WTC11 (cell line): ENCODE data around the gene KIAA1755. TPM values are rescaled to one million over a fixed set of nuclear protein-coding genes. Genes with fewer than 3 reads are reported as not detected.

Experiments used
- ATAC-seq: fragments of 200-7000 bp; cut with Tn5 transposase; 2 replicates; pipeline ENCODE4 v1.10.0; 2021; ENCODE audit warnings: mild to moderate bottlenecking, moderate library complexity
- CTCF ChIA-PET: fragments of 300-600 bp; sonication (Branson Sonifier 250); formaldehyde crosslinking; loops from one replicate; lab custom pipeline; 2021; ENCODE audit warnings: antibody characterized with exemption; lab: Charles Lee
- POLR2A ChIA-PET: fragments of 350-600 bp; sonication (Branson Sonifier 250); formaldehyde crosslinking; loops from one replicate; lab custom pipeline; 2021; ENCODE audit warnings: antibody characterized with exemption; lab: Charles Lee
- DNase-seq: peaks from one replicate; pipeline ENCODE4 v3.0.0; 2021; ENCODE audit warnings: low spot score
- H3K27ac Mint-ChIP-seq: 2 replicates; pipeline ENCODE4 v1.8.0; 2021; ENCODE audit warnings: mixed read lengths
- H3K27me3 Mint-ChIP-seq: 2 replicates; pipeline ENCODE4 v1.8.0; 2021; ENCODE audit warnings: low read depth, mild to moderate bottlenecking, moderate library complexity, mixed read lengths
- H3K36me3 Mint-ChIP-seq: 2 replicates; pipeline ENCODE4 v1.8.0; 2021; ENCODE audit warnings: mixed read lengths
- H3K4me1 Mint-ChIP-seq: 2 replicates; pipeline ENCODE4 v1.8.0; 2022; ENCODE audit warnings: mixed read lengths
- H3K4me3 Mint-ChIP-seq: 2 replicates; pipeline ENCODE4 v1.8.0; 2021; ENCODE audit warnings: mild to moderate bottlenecking, moderate library complexity, mixed read lengths
- H3K9me3 Mint-ChIP-seq: 2 replicates; pipeline ENCODE4 v1.8.0; 2021; ENCODE audit warnings: mixed read lengths
- ERG ChIP-seq: fragments of 250-450 bp; sonication (Bioruptor Pico); IDR thresholded peaks from 2 replicates; pipeline ENCODE4 v1.8.0; 2021; ENCODE audit warnings: mild to moderate bottlenecking
- IRF2 ChIP-seq: sonication (generic); formaldehyde crosslinking; IDR thresholded peaks from 2 replicates; pipeline ENCODE4 v1.8.0; 2022; ENCODE audit warnings: low read depth, missing genetic modification reagents, borderline replicate concordance
- RORB ChIP-seq: fragments of 250-450 bp; sonication (Bioruptor Pico); IDR thresholded peaks from 2 replicates; pipeline ENCODE4 v1.9.0; 2021; ENCODE audit warnings: mild to moderate bottlenecking
- SMAD3 ChIP-seq: sonication (generic); formaldehyde crosslinking; IDR thresholded peaks from 2 replicates; pipeline ENCODE4 v1.8.0; 2022; ENCODE audit warnings: missing genetic modification reagents, mild to moderate bottlenecking, borderline replicate concordance
- STAT6 ChIP-seq: sonication (generic); formaldehyde crosslinking; conservative IDR thresholded peaks from 2 replicates; pipeline ENCODE4 v1.8.1; 2023; ENCODE audit warnings: mild to moderate bottlenecking, low read depth, missing genetic modification reagents, moderate library complexity
- ZBTB21 ChIP-seq: sonication (generic); formaldehyde crosslinking; IDR thresholded peaks from 2 replicates; pipeline ENCODE4 v1.8.1; 2023; ENCODE audit warnings: mild to moderate bottlenecking, missing genetic modification reagents, borderline replicate concordance
- ZNF121 ChIP-seq: sonication (generic); formaldehyde crosslinking; IDR thresholded peaks from 2 replicates; pipeline ENCODE4 v1.8.0; 2023; ENCODE audit warnings: missing genetic modification reagents
- ZNF416 ChIP-seq: fragments of 250-450 bp; sonication (Bioruptor Pico); IDR thresholded peaks from 2 replicates; pipeline ENCODE4 v1.9.0; 2021; ENCODE audit warnings: mild to moderate bottlenecking, inconsistent platforms
- total RNA-seq: library from RNA; stranded (reverse); gene quantifications from 3 replicates; pipeline ENCODE4 v1.2.3, GENCODE V29; 2021
- TF ChIP-seq, protein P1 (sequence below): sonication (generic); formaldehyde crosslinking; IDR thresholded peaks from 2 replicates; pipeline ENCODE4 v1.8.0; 2022; ENCODE audit warnings: mild to moderate bottlenecking, missing genetic modification reagents
- TF ChIP-seq, protein P2 (sequence below): fragments of 250-450 bp; sonication (Bioruptor Pico); IDR thresholded peaks from 2 replicates; pipeline ENCODE4 v1.9.0; 2021; ENCODE audit warnings: mild to moderate bottlenecking
- TF ChIP-seq, protein P3 (sequence below): sonication (generic); formaldehyde crosslinking; IDR thresholded peaks from 2 replicates; pipeline ENCODE4 v1.8.0; 2023; ENCODE audit warnings: missing genetic modification reagents
- TF ChIP-seq, protein P4 (sequence below): fragments of 250-450 bp; sonication (Bioruptor Pico); IDR thresholded peaks from 2 replicates; pipeline ENCODE4 v1.9.0; 2021; ENCODE audit warnings: mild to moderate bottlenecking
- TF ChIP-seq, protein P5 (sequence below): fragments of 250-450 bp; sonication (Bioruptor Pico); IDR thresholded peaks from 2 replicates; pipeline ENCODE4 v1.9.0; 2021; ENCODE audit warnings: mild to moderate bottlenecking, borderline replicate concordance
- TF ChIP-seq, protein P6 (sequence below): sonication (generic); formaldehyde crosslinking; IDR thresholded peaks from 2 replicates; pipeline ENCODE4 v1.8.0; 2022; ENCODE audit warnings: mild to moderate bottlenecking, missing genetic modification reagents

The KIAA1755 gene
- total RNA-seq, 1 experiment from 2014 or later = 0.50 TPM

DNA sequence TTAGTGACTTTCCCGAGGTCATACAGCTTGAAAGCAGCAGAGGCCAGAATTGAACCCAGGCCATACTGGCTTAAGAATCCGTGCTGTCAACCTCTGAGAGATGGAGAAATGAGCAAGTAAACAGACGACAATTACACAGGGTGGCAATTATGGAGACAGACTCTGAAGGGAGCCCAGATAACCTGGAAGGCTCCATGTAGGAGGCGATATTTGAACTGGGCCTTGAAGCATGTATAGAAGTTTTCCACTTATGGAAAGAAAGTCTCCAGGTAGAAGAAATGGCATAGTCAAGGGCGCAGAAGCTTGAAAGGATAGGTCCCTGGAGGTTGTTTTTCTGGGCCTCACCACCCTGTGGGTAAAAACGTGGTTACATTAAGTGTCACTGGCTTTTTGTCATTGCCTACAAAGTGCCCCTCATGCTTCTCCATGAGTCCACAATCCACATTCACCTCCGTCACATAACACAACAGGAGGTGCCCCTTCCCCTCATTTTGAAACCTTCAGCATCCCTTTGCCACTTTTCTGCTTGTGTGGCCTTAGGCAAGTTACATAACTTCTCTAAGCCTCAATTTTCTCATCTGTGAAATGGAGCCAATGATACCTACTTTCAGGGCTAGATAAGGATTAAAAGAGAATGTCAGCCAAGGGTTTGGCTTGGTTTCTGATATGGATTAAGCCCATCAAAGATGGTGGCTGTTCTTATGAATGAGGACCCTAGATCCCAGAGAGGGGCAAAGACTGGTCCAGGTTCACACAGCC lies 37.6 kb upstream of the KIAA1755 start:
- DNase-seq (no peak), ATAC-seq (no peak)
- no peaks in the 10 kb centered on the region for H3K9me3 Mint-ChIP-seq
- CTCF ChIA-PET = interaction anchor here (0.7 to 2.8 kb wide), 2 partner anchors 24 to 40 kb away, joined by 3 to 13 read pairs (median 6); no protein-coding TSS in a partner anchor
- H3K4me3 Mint-ChIP-seq = no peak overlapping the region
- H3K36me3 Mint-ChIP-seq = no peaks in the 10 kb centered on the region
- H3K4me1 Mint-ChIP-seq = peaks cover 19% of the 10 kb centered on the region
- no peaks in the 10 kb centered on the region for H3K27me3 Mint-ChIP-seq
- TF ChIP-seq, protein P1, sequence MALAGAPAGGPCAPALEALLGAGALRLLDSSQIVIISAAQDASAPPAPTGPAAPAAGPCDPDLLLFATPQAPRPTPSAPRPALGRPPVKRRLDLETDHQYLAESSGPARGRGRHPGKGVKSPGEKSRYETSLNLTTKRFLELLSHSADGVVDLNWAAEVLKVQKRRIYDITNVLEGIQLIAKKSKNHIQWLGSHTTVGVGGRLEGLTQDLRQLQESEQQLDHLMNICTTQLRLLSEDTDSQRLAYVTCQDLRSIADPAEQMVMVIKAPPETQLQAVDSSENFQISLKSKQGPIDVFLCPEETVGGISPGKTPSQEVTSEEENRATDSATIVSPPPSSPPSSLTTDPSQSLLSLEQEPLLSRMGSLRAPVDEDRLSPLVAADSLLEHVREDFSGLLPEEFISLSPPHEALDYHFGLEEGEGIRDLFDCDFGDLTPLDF (CRISPR knock-in tag) = no peak
- TF ChIP-seq SMAD3 (CRISPR knock-in tag) (no peak), ZBTB21 (CRISPR knock-in tag) (no peak), ZNF121 (no peak), RORB (CRISPR knock-in tag) (no peak), STAT6 (no peak), ERG (CRISPR knock-in tag) (no peak), ZNF416 (CRISPR knock-in tag) (no peak), IRF2 (no peak)
- TF ChIP-seq, protein P2, sequence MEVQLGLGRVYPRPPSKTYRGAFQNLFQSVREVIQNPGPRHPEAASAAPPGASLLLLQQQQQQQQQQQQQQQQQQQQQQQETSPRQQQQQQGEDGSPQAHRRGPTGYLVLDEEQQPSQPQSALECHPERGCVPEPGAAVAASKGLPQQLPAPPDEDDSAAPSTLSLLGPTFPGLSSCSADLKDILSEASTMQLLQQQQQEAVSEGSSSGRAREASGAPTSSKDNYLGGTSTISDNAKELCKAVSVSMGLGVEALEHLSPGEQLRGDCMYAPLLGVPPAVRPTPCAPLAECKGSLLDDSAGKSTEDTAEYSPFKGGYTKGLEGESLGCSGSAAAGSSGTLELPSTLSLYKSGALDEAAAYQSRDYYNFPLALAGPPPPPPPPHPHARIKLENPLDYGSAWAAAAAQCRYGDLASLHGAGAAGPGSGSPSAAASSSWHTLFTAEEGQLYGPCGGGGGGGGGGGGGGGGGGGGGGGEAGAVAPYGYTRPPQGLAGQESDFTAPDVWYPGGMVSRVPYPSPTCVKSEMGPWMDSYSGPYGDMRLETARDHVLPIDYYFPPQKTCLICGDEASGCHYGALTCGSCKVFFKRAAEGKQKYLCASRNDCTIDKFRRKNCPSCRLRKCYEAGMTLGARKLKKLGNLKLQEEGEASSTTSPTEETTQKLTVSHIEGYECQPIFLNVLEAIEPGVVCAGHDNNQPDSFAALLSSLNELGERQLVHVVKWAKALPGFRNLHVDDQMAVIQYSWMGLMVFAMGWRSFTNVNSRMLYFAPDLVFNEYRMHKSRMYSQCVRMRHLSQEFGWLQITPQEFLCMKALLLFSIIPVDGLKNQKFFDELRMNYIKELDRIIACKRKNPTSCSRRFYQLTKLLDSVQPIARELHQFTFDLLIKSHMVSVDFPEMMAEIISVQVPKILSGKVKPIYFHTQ (CRISPR knock-in tag) = no peak
- TF ChIP-seq, protein P3, sequence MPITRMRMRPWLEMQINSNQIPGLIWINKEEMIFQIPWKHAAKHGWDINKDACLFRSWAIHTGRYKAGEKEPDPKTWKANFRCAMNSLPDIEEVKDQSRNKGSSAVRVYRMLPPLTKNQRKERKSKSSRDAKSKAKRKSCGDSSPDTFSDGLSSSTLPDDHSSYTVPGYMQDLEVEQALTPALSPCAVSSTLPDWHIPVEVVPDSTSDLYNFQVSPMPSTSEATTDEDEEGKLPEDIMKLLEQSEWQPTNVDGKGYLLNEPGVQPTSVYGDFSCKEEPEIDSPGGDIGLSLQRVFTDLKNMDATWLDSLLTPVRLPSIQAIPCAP = no peak
- TF ChIP-seq, protein P4, sequence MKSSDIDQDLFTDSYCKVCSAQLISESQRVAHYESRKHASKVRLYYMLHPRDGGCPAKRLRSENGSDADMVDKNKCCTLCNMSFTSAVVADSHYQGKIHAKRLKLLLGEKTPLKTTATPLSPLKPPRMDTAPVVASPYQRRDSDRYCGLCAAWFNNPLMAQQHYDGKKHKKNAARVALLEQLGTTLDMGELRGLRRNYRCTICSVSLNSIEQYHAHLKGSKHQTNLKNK (CRISPR knock-in tag) = no peak
- TF ChIP-seq, protein P5, sequence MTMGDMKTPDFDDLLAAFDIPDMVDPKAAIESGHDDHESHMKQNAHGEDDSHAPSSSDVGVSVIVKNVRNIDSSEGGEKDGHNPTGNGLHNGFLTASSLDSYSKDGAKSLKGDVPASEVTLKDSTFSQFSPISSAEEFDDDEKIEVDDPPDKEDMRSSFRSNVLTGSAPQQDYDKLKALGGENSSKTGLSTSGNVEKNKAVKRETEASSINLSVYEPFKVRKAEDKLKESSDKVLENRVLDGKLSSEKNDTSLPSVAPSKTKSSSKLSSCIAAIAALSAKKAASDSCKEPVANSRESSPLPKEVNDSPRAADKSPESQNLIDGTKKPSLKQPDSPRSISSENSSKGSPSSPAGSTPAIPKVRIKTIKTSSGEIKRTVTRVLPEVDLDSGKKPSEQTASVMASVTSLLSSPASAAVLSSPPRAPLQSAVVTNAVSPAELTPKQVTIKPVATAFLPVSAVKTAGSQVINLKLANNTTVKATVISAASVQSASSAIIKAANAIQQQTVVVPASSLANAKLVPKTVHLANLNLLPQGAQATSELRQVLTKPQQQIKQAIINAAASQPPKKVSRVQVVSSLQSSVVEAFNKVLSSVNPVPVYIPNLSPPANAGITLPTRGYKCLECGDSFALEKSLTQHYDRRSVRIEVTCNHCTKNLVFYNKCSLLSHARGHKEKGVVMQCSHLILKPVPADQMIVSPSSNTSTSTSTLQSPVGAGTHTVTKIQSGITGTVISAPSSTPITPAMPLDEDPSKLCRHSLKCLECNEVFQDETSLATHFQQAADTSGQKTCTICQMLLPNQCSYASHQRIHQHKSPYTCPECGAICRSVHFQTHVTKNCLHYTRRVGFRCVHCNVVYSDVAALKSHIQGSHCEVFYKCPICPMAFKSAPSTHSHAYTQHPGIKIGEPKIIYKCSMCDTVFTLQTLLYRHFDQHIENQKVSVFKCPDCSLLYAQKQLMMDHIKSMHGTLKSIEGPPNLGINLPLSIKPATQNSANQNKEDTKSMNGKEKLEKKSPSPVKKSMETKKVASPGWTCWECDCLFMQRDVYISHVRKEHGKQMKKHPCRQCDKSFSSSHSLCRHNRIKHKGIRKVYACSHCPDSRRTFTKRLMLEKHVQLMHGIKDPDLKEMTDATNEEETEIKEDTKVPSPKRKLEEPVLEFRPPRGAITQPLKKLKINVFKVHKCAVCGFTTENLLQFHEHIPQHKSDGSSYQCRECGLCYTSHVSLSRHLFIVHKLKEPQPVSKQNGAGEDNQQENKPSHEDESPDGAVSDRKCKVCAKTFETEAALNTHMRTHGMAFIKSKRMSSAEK (CRISPR knock-in tag) = no peak
- TF ChIP-seq, protein P6, sequence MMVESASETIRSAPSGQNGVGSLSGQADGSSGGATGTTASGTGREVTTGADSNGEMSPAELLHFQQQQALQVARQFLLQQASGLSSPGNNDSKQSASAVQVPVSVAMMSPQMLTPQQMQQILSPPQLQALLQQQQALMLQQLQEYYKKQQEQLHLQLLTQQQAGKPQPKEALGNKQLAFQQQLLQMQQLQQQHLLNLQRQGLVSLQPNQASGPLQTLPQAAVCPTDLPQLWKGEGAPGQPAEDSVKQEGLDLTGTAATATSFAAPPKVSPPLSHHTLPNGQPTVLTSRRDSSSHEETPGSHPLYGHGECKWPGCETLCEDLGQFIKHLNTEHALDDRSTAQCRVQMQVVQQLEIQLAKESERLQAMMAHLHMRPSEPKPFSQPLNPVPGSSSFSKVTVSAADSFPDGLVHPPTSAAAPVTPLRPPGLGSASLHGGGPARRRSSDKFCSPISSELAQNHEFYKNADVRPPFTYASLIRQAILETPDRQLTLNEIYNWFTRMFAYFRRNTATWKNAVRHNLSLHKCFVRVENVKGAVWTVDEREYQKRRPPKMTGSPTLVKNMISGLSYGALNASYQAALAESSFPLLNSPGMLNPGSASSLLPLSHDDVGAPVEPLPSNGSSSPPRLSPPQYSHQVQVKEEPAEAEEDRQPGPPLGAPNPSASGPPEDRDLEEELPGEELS = no peak
- TF ChIP-seq, all 79 proteins: peak for 0
- H3K27ac Mint-ChIP-seq = no peak overlapping the region
- POLR2A ChIA-PET = no interaction called here
